CD4-positive, alpha-beta T cell treated with Interferon gamma for 1 hour (primary cell): ENCODE measurements around the gene CEACAM8.
"Not testable (repeated sequence)": the region's sequence is repeated elsewhere in the genome, so short reads cannot be mapped to it uniquely, and the experiment has no call there.

Experiments
- DNase-seq: peaks from one replicate; pipeline ENCODE4 v3.0.0-alpha.2; 2020

Gene CEACAM8

GRCh38 chr19:42571116-42571515, 23.6 kb downstream of the CEACAM8 start:
- DNase-seq, result no peak

- no peak for DNase-seq
These were observed 25.5 kb downstream of the CEACAM8 start for GRCh38 chr19:42569193-42569592.

- no peak for DNase-seq
These were observed 26.7 kb downstream of the CEACAM8 start for GRCh38 chr19:42568006-42568405.

DNA sequence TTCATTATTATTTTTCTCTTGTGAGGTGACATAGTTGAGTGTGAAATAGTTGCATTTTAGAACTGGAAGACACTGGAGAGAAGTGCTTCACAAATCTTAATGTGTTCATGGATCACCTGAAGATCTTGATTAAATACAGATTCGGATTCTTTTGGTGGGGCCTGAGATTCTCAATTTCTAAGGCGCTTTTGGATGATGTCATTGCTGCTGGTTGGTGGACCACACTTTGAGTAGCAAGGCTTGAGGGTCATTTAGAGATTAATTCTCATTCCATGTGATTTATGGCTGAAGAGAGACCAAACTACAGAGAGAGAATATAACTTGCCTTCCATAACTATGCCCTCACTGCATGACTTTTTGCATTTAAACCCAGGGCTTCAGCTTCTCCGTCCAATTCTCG, 27.2 kb downstream of the CEACAM8 start:
- DNase-seq, result no peak

DNA sequence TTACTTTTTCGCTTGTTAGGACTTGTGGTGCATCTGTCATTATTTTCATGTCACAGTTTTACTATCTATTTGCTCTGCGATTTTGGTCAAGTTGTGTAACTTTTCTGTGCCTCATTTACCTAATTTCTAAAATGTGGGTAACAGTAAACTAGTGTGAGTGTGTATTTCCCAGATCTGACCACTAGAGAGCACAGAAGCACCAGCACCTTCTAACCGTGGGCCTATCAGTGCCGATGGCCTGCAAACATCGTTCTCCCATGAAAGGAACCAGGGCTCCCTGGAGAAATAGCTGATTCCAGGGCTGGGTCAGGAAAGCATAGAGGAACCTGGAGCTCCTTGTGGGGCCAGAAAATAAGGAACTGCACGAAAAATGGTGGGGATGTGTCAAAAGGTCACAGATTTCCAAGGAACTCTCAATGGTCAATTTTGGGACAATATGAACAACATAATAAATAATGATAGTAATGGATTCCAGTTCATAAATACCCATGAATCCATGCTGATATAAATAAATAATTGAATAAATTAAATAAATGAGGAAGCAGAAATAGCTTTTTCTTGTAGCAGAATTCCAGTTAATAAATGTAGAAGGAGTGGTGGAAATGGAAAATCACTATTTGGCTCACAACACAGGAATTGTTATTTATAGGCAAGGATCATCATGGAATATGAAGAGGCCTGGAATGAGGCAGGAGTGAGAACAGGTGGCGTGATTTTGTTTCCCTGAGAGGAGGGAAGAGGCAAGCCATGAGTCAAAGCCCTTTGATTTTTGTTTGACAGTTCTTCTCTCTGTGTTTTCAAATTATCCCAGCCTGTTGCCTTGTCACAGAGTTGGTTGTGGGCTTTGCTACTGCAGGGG, 31.1 kb downstream of the CEACAM8 start:
- no peak for DNase-seq

DNA sequence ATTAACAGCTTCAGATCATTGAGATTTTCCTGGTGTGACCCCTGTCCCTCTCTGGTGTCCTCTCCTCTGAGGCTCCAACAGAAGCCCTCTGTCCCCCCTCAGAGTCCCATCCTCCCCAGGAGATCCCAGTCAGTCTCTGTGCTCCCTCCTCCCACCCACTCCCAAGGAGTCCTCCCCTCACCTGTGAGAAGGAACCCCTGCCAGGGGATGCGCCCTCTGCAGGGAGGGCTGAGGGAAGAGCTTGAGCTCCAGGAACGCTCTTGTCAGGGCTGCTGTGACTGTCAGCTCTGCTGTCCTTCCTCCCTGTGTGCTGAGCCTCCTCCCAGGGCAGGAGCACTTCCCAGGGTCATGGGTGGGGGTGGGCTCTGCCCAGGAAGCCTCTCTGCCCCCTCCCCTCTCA, 33.2 kb downstream of the CEACAM8 start:
- DNase-seq, result no peak

DNA sequence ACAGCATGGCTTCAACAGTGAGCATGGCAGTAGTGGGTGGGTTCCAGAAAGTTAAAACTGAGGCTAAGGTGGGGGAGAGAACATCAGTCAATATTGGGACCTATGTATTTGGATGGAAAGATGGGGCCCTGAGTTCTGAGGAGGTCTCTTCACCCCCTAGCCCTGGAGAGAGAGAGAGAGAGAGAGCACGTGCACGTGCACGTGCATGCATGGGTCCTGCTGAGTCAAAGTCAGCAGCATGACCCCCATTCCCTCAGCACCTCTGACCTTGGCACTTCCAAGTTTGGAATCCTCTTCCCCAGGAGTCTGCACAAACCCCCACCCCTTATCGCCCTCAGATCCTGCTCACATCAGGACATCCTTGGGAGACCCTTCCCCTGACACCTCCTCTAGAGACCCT, 34.0 kb downstream of the CEACAM8 start:
- no peak for DNase-seq

DNA sequence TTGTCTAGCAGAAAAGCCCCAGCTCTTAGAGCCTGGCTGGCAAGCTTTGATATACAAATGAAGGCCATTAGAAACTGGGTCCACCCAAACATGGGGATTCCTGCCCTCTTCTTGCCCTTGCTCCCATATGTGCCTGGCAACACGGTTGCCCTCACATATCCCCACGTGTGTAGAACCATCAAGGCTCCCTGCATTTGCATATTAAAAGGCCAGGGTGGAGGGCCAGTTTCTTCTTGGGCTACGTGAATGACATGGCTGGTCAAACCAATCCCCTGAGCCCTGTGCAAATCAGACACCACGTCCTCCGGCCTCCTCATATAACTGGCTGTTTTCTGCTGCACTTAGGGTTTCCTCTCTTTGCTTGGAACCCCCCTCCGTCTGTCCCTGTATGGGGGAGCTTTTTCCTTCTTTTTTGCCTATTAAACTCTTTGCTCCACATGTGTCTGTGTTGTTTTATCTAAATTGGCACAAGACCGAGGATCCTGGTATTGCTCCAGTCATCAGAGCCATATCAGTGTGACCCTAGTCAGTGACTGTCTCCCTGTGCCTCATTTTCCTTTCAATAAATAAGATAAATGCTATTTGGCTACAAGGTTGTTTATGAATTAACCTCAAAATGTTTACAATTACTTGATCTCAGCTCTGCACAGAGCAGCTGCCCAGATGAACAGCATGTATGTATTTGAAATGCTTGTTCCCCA, 36.1 kb downstream of the CEACAM8 start:
- DNase-seq, result no peak

GRCh38 chr19:42557386-42557871, 37.3 kb downstream of the CEACAM8 start:
- DNase-seq, result not testable (repeated sequence)

DNA sequence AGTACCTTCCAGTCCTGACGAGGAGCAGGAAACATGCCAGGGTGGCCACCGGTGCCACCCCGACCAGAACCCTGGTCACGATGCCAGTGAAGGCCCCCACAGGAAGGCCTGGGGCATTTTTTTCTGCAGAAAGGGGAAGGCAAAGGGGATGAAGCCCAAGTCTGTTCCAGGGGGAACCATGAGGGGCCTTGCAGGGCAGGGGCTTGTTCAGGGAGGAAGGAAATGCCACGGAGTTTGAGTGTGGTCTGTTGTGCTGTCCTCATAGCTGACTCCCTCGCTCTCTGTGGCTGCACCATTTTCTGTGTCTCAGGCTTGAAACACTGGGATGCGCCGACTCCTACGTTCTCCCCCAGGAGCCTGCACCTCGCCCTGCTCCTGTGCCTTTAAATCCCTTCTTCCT, 38.9 kb downstream of the CEACAM8 start:
- no peak for DNase-seq

DNA sequence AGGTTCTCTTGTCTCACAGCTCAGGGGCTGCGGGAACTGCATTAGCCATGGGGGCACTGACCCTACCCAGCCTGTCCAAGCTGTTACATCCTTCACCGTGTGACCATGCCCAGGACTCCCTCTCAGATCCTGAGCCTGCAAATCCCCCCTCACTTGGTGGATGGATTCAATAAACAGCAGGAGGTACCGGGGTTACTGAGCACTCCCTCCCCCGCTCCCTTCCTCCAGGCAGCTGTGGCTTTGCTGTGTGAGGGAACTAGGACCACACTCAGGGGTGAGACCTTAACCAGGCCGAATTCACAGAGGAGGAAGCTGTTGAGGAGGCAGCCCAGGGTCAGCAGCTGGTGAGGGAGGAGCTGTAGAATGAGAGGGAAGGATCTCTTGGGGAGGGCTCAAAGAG, 39.4 kb downstream of the CEACAM8 start:
- DNase-seq, result no peak

DNA sequence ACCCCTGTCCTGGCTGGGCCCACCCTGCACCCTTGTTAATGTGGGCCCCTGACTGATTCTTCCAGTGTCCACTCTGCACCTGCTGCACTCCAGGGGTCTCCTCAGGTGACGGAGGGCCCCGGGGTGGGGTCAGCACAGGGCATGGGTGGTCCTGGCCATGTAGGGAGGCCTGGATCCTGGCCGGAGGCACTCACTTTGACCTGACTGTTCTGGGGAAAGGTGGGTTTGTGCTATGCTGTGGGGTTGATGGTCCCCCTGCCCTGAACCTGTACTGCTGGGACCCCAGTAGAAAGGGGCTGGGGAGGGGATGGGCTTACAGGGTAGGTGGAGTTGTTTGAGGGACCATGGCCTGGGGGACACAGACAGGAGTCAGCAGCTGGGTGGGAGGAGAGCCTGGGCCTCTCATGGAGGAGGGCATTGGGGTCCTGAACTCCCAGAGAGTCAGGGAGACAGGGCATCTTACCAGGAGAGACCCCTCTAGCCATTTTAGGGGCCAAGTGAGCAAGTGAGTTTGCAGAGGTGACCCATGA, 40.6 kb downstream of the CEACAM8 start:
- no peak for DNase-seq

GRCh38 chr19:42553292-42554045, 41.3 kb downstream of the CEACAM8 start:
- DNase-seq, result no peak

DNA sequence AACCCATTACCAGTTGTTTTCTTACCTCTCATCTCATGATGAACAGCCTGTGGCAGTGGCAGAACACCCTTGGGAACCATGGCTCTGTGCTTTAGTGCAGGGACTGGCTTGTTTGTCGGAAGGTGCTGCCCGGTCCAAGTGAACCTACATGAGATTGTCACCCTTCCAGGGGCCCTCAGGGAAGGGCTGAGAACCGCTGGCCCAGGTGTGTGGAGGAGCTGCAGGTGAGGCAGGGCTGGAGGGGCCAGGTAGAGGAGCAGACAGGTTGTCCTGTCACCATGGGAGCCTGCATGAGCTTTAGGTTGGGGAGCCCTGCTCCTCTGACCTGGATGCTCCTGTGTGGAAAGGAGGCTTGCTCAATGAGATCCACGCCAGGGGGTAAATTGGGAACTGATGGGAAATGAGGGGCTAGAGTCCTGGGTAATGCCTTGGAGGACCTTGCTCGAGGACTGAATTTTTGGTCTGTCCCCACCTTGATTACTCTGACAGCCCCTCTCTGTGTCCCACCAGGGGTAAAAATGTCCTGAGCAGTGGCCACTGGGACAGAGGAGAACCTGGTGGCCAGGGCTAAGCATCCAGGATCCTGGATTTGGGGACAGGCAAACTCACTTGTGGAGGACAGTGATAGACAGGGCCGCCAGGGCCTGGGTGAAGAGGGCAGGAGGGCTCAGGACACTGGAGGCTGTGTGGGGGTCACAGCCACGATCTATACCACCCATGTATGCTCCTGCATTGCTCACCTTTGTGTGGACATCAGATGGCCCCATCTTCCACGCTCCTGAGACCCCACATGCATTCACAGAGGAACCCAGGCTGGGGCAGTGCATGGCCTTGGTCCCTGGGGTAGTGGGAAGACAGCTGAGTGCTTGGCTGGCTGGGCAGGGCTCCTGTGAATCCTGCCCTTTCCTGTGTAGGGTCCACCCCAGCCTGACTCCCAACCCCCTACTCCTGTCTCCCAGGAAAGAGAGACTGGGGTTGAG, 42.3 kb downstream of the CEACAM8 start:
- DNase-seq, result no peak

DNA sequence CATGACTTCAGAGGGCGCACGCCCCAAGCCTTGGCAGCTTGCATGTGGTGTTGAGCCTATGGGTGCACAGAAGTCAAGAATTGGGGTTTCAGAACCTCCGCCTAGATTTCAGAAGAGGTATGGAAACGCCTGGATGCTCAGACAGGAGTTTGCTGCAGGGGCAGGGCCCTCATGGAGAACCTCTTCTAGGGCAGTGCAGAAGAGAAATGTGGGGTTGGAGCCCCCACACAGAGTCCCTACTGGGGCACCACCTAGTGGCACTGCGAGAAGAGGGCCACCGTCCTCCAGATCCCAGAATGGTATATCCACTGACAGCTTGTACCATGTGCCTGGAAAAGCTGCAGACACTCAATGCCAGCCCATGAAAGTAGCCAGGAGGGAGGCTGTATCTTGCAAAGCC, 44.2 kb downstream of the CEACAM8 start:
- DNase-seq, result not testable (repeated sequence)

DNA sequence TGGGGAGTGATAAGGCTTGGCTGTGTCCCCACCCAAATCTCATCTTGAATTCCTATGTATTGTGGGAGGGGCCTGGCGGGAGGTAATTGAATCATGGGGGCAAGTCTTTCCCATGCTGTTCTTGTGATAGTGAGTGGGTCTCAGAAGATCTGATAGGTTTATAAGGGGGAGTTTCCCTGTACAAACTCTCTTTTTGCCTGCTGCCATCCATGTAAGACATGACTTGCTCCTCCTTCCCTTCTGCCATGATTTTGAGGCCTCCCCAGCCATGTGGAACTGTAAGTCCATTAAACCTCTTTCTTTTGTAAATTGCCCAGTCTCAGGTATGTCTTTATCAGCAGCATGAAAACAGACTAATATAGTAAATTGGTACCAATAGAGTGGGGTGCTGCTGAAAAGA, 45.7 kb downstream of the CEACAM8 start:
- not testable (repeated sequence) for DNase-seq

DNA sequence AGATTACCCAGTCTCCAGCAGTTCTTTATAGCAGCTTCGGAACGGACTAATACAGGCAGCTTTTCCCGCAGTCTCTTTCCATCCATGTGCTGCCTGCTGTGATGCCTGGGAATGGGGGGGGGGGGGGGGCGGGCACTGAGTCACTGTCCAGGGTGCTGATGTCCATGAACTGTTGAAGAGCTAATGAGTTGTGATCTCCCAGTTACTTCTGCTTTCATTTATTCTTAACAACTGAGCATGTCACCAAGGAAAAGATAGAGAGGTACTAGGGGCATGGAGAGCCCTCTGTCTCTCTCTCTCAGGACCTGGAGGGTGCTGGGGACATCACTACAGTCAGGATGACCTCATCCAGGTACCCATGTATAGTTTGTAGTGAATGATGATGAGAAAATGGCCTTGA, 46.2 kb downstream of the CEACAM8 start:
- DNase-seq, result no peak

- DNase-seq, result no peak
These were observed 46.8 kb downstream of the CEACAM8 start for GRCh38 chr19:42547929-42548328.

- no peak for DNase-seq
These were observed 47.8 kb downstream of the CEACAM8 start for GRCh38 chr19:42546831-42547500.

DNA sequence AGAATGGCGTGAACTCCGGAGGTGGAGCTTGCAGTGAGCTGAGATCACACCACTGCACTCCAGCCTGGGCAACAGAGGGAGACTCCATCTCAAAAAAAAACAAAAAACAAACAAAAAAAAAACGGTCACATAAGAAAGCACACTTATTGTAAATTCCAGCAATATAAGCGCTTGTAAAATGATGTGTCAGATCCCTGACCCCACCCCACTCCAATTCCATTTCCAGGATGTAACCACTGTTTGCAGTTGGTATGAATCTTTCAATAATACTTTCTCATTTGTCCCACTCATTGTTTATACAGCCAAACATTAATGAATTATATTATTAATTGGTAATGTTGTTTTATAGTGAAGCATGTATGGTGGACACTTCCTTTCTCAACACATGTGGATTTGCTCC, 50.6 kb downstream of the CEACAM8 start:
- no peak for DNase-seq

GRCh38 chr19:42542791-42543190, 51.9 kb downstream of the CEACAM8 start:
- DNase-seq, result no peak
